Hematopoietic multipotent progenitor cell (in vitro differentiated cells): ENCODE measurements around the gene SEMA3D. TPM values are rescaled to one million over a fixed set of nuclear protein-coding genes. Genes with fewer than 3 reads are reported as not detected.

Experiments used
- DNase-seq, 3 donors: peaks; one replicate each; pipeline ENCODE4 v3.0.0-alpha.2; 2011 to 2015; ENCODE audit warnings: low read depth in 2 of 3, low spot score in 2 of 3
- total RNA-seq: library from RNA; depleted of rRNA; stranded (reverse); fragments of >200 nt; gene quantifications from one replicate; pipeline ENCODE4 v1.2.3, GENCODE V29; 2012

Gene SEMA3D
- total RNA-seq, 1 donor = under 0.01 TPM

- no peak for DNase-seq
These were observed 105.0 kb downstream of the SEMA3D start for GRCh38 chr7:85081846-85082245.

GRCh38 chr7:85081392-85081791 is 105.5 kb downstream of the SEMA3D start:
- DNase-seq = no peak

- DNase-seq = no peak
These were observed 107.4 kb downstream of the SEMA3D start for GRCh38 chr7:85079434-85079833.

GRCh38 chr7:85078181-85078580 is 108.7 kb downstream of the SEMA3D start:
- DNase-seq = peak in 1 of 3 donors; percentile 1

GRCh38 chr7:85075864-85076263 is 111.0 kb downstream of the SEMA3D start:
- no peak for DNase-seq

- DNase-seq = no peak
These were observed 111.9 kb downstream of the SEMA3D start for GRCh38 chr7:85074992-85075391.

GRCh38 chr7:85074016-85074415 is 112.8 kb downstream of the SEMA3D start:
- no peak for DNase-seq

GRCh38 chr7:85070967-85071628 is 115.8 kb downstream of the SEMA3D start:
- DNase-seq = no peak

GRCh38 chr7:85068799-85069198 is 118.1 kb downstream of the SEMA3D start:
- DNase-seq = no peak

GRCh38 chr7:85067371-85067770 is 119.5 kb downstream of the SEMA3D start:
- no peak for DNase-seq

GRCh38 chr7:85065888-85066485 is 120.9 kb downstream of the SEMA3D start:
- DNase-seq = no peak

GRCh38 chr7:85065306-85065705 is 121.5 kb downstream of the SEMA3D start:
- DNase-seq = no peak

- DNase-seq = no peak
These were observed 124.2 kb downstream of the SEMA3D start for GRCh38 chr7:85062651-85063050.

- no peak for DNase-seq
These were observed 125.4 kb downstream of the SEMA3D start for GRCh38 chr7:85061456-85061855.

- DNase-seq = no peak
These were observed 126.2 kb downstream of the SEMA3D start for GRCh38 chr7:85060696-85061095.

GRCh38 chr7:85055906-85056305 is 130.9 kb downstream of the SEMA3D start:
- DNase-seq = no peak

- no peak for DNase-seq
These were observed 131.7 kb downstream of the SEMA3D start for GRCh38 chr7:85055196-85055595.

GRCh38 chr7:85054306-85054705 is 132.6 kb downstream of the SEMA3D start:
- DNase-seq = no peak

GRCh38 chr7:85052894-85053293 is 134.0 kb downstream of the SEMA3D start:
- no peak for DNase-seq

GRCh38 chr7:85052056-85052737 is 134.7 kb downstream of the SEMA3D start:
- no peak for DNase-seq

- no peak for DNase-seq
These were observed 140.3 kb downstream of the SEMA3D start for GRCh38 chr7:85046534-85046933.

GRCh38 chr7:85041605-85042216 is 145.1 kb downstream of the SEMA3D start:
- DNase-seq = peak in 2 of 3 donors; percentile 31 to 75
